ENCODE results near the gene PRKAG3. TPM values are rescaled to one million over a fixed set of nuclear protein-coding genes. Genes with fewer than 3 reads are reported as not detected.
"Not testable (repeated sequence)": the region's sequence is repeated elsewhere in the genome, so short reads cannot be mapped to it uniquely, and the experiment has no call there.

The PRKAG3 gene
- total RNA-seq, 3 donors from 2014 or later (not counting 1 experiment from before 2014, with no cell fraction given) = not detected

- Mint-ChIP-seq H3K4me3 (no peak overlapping the region), H3K36me3 (no peaks in the 10 kb centered on the region), H3K27me3 (ENCODE audit: low read depth in 2 of 2) (peaks cover 20 to 22% of the 10 kb centered on the region in 2 donors), H3K27ac (no peak overlapping the region), H3K4me1 (peaks cover 0 to 5% of the 10 kb centered on the region in 2 donors), H3K9me3 (no peaks in the 10 kb centered on the region)
- H3K4me1 ChIP-seq (ENCODE audit: control insufficient read depth, insufficient read depth, low read length) = peaks cover 2% of the 10 kb centered on the region
- no peak for DNase-seq
- no peak for TF ChIP-seq CTCF (IDR thresholded peaks at IDR 0.05)
- intact Hi-C loops (cut with micrococcal nuclease) = loop anchor here (10.0 kb wide), 1 partner anchor 575 kb away; the partner anchor contains the start of genes AAMP and PNKD
- H3K36me3 ChIP-seq (ENCODE audit: control insufficient read depth, insufficient read depth, low read length) = no peaks in the 10 kb centered on the region
- WGBS (ENCODE audit: insufficient coverage) = 76% methylated on average over 7 of the region's 7 CpGs
- ATAC-seq = no peak
- H3K4me3 ChIP-seq (ENCODE audit: low read length) = no peak overlapping the region
- H3K27ac ChIP-seq (ENCODE audit: low read length) = no peak overlapping the region
- H3K9me3 ChIP-seq (ENCODE audit: control insufficient read depth, insufficient read depth, low read length) = no peaks in the 10 kb centered on the region
- H3K27me3 ChIP-seq (ENCODE audit: control insufficient read depth, insufficient read depth, low read length) = peaks cover 13% of the 10 kb centered on the region
Measured at GRCh38 chr2:218849721-218850120, 18.1 kb upstream of the PRKAG3 start.

- not testable (repeated sequence) for H3K27ac Mint-ChIP-seq; H3K27me3 ChIP-seq (ENCODE audit: control insufficient read depth, insufficient read depth, low read length); ATAC-seq; H3K27ac ChIP-seq (ENCODE audit: low read length); H3K9me3 ChIP-seq (ENCODE audit: control insufficient read depth, insufficient read depth, low read length); H3K4me1 Mint-ChIP-seq; H3K4me3 Mint-ChIP-seq; H3K4me3 ChIP-seq (ENCODE audit: low read length); H3K4me1 ChIP-seq (ENCODE audit: control insufficient read depth, insufficient read depth, low read length); DNase-seq; H3K9me3 Mint-ChIP-seq; H3K36me3 Mint-ChIP-seq; H3K36me3 ChIP-seq (ENCODE audit: control insufficient read depth, insufficient read depth, low read length)
- 94% methylated on average over 10 of the region's 18 CpGs for WGBS (ENCODE audit: insufficient coverage)
- peaks cover 12% of the 10 kb centered on the region in 2 donors for H3K27me3 Mint-ChIP-seq (ENCODE audit: low read depth in 2 of 2)
- intact Hi-C loops (cut with micrococcal nuclease) = loop anchor here (1.0 to 2.0 kb wide), 2 partner anchors 136 to 198 kb away; no protein-coding TSS in a partner anchor
Measured at GRCh38 chr2:218846963-218847362, 15.4 kb upstream of the PRKAG3 start.

GRCh38 chr2:218844334-218844733 is 12.7 kb upstream of the PRKAG3 start:
- ATAC-seq; H3K9me3 Mint-ChIP-seq; H3K27me3 ChIP-seq (ENCODE audit: control insufficient read depth, insufficient read depth, low read length); DNase-seq; H3K36me3 ChIP-seq (ENCODE audit: control insufficient read depth, insufficient read depth, low read length); H3K9me3 ChIP-seq (ENCODE audit: control insufficient read depth, insufficient read depth, low read length); H3K27ac ChIP-seq (ENCODE audit: low read length); H3K36me3 Mint-ChIP-seq; H3K4me3 ChIP-seq (ENCODE audit: low read length); H3K4me3 Mint-ChIP-seq; H3K27ac Mint-ChIP-seq; intact Hi-C loops (cut with micrococcal nuclease); H3K4me1 ChIP-seq (ENCODE audit: control insufficient read depth, insufficient read depth, low read length); H3K4me1 Mint-ChIP-seq: not testable (repeated sequence)
- 83% methylated on average over 2 of the region's 5 CpGs for WGBS (ENCODE audit: insufficient coverage)
- H3K27me3 Mint-ChIP-seq (ENCODE audit: low read depth in 2 of 2) = peaks cover 9 to 28% of the 10 kb centered on the region in 2 donors

GRCh38 chr2:218839888-218840287 is 8.3 kb upstream of the PRKAG3 start:
- H3K4me3 ChIP-seq (ENCODE audit: low read length) = no peak overlapping the region
- intact Hi-C loops (cut with micrococcal nuclease) = no loop called here
- peaks cover 8% of the 10 kb centered on the region for H3K36me3 Mint-ChIP-seq
- H3K9me3 ChIP-seq (ENCODE audit: control insufficient read depth, insufficient read depth, low read length) = no peaks in the 10 kb centered on the region
- no peak for ATAC-seq
- no peaks in the 10 kb centered on the region for H3K4me1 Mint-ChIP-seq
- no peaks in the 10 kb centered on the region for H3K9me3 Mint-ChIP-seq
- no peak overlapping the region for H3K4me3 Mint-ChIP-seq
- WGBS (ENCODE audit: insufficient coverage) = no CpG with 5 or more reads among the region's 1 CpG
- TF ChIP-seq CTCF (IDR thresholded peaks at IDR 0.05) = no peak
- no peaks in the 10 kb centered on the region for H3K27me3 ChIP-seq (ENCODE audit: control insufficient read depth, insufficient read depth, low read length)
- H3K36me3 ChIP-seq (ENCODE audit: control insufficient read depth, insufficient read depth, low read length) = no peaks in the 10 kb centered on the region
- no peak overlapping the region for H3K27ac ChIP-seq (ENCODE audit: low read length)
- no peak for DNase-seq
- H3K27me3 Mint-ChIP-seq (ENCODE audit: low read depth in 2 of 2) = peaks cover 30 to 63% of the 10 kb centered on the region in 2 donors
- H3K27ac Mint-ChIP-seq = no peak overlapping the region
- H3K4me1 ChIP-seq (ENCODE audit: control insufficient read depth, insufficient read depth, low read length) = no peaks in the 10 kb centered on the region

Data from natural killer cell (primary cell).